Keratinocyte (primary cell): ENCODE data around the gene VOPP1. TPM values are rescaled to one million over a fixed set of nuclear protein-coding genes. Genes with fewer than 3 reads are reported as not detected.

Experiments
- DNase-seq: peaks from one replicate; pipeline ENCODE4 v3.0.0-alpha.2; 2011; ENCODE audit warnings: low read depth, missing footprints, low spot score
- FAIRE-seq: peaks from 2 replicates; lab custom pipeline; 2011; peaks lifted over from hg19 to GRCh38; lab: Jason Lieb, UNC
- H2AFZ ChIP-seq: 2 replicates; pipeline ENCODE4 v1.6.0; 2012; ENCODE audit warnings: low read length, control low read depth, inconsistent platforms; ENCODE audit not compliant: control insufficient read depth
- H3K27ac ChIP-seq: 2 replicates; pipeline ENCODE4 v1.5.1; 2011; ENCODE audit warnings: low read length; ENCODE audit not compliant: control insufficient read depth, insufficient read depth
- H3K27me3 ChIP-seq: 3 replicates; pipeline ENCODE4 v1.6.0; 2011; ENCODE audit warnings: low read length; ENCODE audit not compliant: control insufficient read depth, insufficient read depth; ENCODE audit errors: extremely low read depth
- H3K36me3 ChIP-seq, 2 experiments: 2 replicates in 1 of 2; 3 replicates in 1 of 2; pipeline ENCODE4 v1.5.1; 2011; ENCODE audit warnings: low read length in 2 of 2, mild to moderate bottlenecking in 1 of 2; ENCODE audit not compliant: control insufficient read depth in 2 of 2, insufficient read depth in 2 of 2; ENCODE audit errors: extremely low read depth in 1 of 2
- H3K4me1 ChIP-seq: 3 replicates; pipeline ENCODE4 v1.5.1; 2011; ENCODE audit warnings: low read length; ENCODE audit not compliant: control insufficient read depth, insufficient read depth; ENCODE audit errors: extremely low read depth
- H3K4me2 ChIP-seq: 3 replicates; pipeline ENCODE4 v1.6.0; 2011; ENCODE audit warnings: low read depth, low read length; ENCODE audit not compliant: control insufficient read depth, insufficient read depth; ENCODE audit errors: extremely low read depth
- H3K4me3 ChIP-seq, 3 experiments: fragments of 200-600 bp in 1 of 3; sonication (generic) in 1 of 3; 2 replicates in 2 of 3; 3 replicates in 1 of 3; pipeline ENCODE4 v1.5.1; 2011 to 2016; ENCODE audit warnings: low read length in 3 of 3, mild to moderate bottlenecking in 3 of 3, control low read depth in 2 of 3, inconsistent platforms in 1 of 3, low read depth in 1 of 3, mixed read lengths in 1 of 3, mixed run types in 1 of 3, moderate library complexity in 1 of 3; ENCODE audit not compliant: control insufficient read depth in 2 of 3, insufficient read depth in 2 of 3; ENCODE audit errors: extremely low read depth in 1 of 3
- H3K79me2 ChIP-seq: 2 replicates; pipeline ENCODE4 v1.6.0; 2012; ENCODE audit warnings: low read length; ENCODE audit not compliant: control insufficient read depth, insufficient read depth
- H3K9ac ChIP-seq: 3 replicates; pipeline ENCODE4 v1.6.0; 2011; ENCODE audit warnings: low read length; ENCODE audit not compliant: control insufficient read depth, insufficient read depth; ENCODE audit errors: extremely low read depth
- H3K9me1 ChIP-seq: 3 replicates; pipeline ENCODE4 v1.6.0; 2011; ENCODE audit warnings: low read length; ENCODE audit not compliant: control insufficient read depth, insufficient read depth; ENCODE audit errors: extremely low read depth
- H3K9me3 ChIP-seq: 2 replicates; pipeline ENCODE4 v1.5.1; 2012; ENCODE audit warnings: low read depth, low read length; ENCODE audit not compliant: control insufficient read depth
- H4K20me1 ChIP-seq: 3 replicates; pipeline ENCODE4 v1.6.0; 2011; ENCODE audit warnings: low read length; ENCODE audit not compliant: control insufficient read depth, insufficient read depth; ENCODE audit errors: extremely low read depth
- CTCF ChIP-seq, 3 experiments: IDR thresholded peaks in 1 of 3; conservative IDR thresholded peaks in 1 of 3; optimal IDR thresholded peaks in 1 of 3; 2 replicates in 2 of 3; 3 replicates in 1 of 3; pipeline versions ENCODE3 to v1.5.1; 2011; ENCODE audit warnings: low read length in 3 of 3, mild to moderate bottlenecking in 3 of 3, moderate library complexity in 2 of 3, control low read depth in 1 of 3, inconsistent platforms in 1 of 3; ENCODE audit not compliant: insufficient read depth in 2 of 3; ENCODE audit errors: extremely low read depth in 1 of 3
- EZH2 ChIP-seq: IDR thresholded peaks from one replicate; pipeline ENCODE4 v1.6.1; 2012; ENCODE audit warnings: inconsistent platforms, mild to moderate bottlenecking, low read length, moderate library complexity
- dilution Hi-C: fragments of 300-500 bp; cut with MboI; formaldehyde crosslinking; loops from one replicate; pipeline ENCODE4 v1.7.0; 2020; ENCODE audit warnings: low sequenced_read_pairs; ENCODE audit not compliant: extremely low pct_ligation_motif_present
- polyA plus RNA-seq, 5 experiments: library from polyadenylated mRNA; depleted of rRNA in 3 of 5; stranded (reverse) in 3 of 5; stranded (forward) in 1 of 5; unstranded in 1 of 5; fragments of >200 nt; gene quantifications; 1 replicate in 1 of 5; 2 replicates in 3 of 5; 3 replicates in 1 of 5; pipeline versions ENCODE4 v1.2.1 to v1.2.3, GENCODE V29; 2011 to 2012; ENCODE audit warnings: missing spikeins in 2 of 5, low read depth in 1 of 5, low replicate concordance in 1 of 5

VOPP1 gene
- polyA plus RNA-seq, 1 donor (not counting 4 experiments of a cell fraction or from before 2014, with no cell fraction given) = 49.2 TPM

- no peaks in the 10 kb centered on the region for H3K27me3 ChIP-seq
- DNase-seq (no peak), FAIRE-seq (no peak)
- peak overlapping the region; percentile 76 for H3K9ac ChIP-seq
- no peak overlapping the region for H2AFZ ChIP-seq
- no peaks in the 10 kb centered on the region for H3K36me3 ChIP-seq
- peak overlapping the region; percentile 88 for H3K27ac ChIP-seq
- H3K79me2 ChIP-seq = peaks cover 91% of the 10 kb centered on the region
- peaks cover 35% of the 10 kb centered on the region for H3K4me1 ChIP-seq
- H3K4me3 ChIP-seq = no peak overlapping the region
- H3K9me1 ChIP-seq = peaks cover 2% of the 10 kb centered on the region
- no peak for TF ChIP-seq CTCF (optimal IDR thresholded peaks at IDR 0.05 in 1 of 3, IDR thresholded peaks at IDR 0.05 in 1 of 3, conservative IDR thresholded peaks at IDR 0.05 in 1 of 3; ENCODE audit: extremely low read depth in 1 of 3, insufficient read depth in 2 of 3, low read length in 3 of 3)
- TF ChIP-seq EZH2 = no peak
- peaks cover 7% of the 10 kb centered on the region for H4K20me1 ChIP-seq
- dilution Hi-C loops = no loop called here
- H3K9me3 ChIP-seq = no peaks in the 10 kb centered on the region
- peak overlapping the region; percentile 89 for H3K4me2 ChIP-seq
Measured at GRCh38 chr7:55553024-55553345, 19.3 kb downstream of the VOPP1 start.

DNA sequence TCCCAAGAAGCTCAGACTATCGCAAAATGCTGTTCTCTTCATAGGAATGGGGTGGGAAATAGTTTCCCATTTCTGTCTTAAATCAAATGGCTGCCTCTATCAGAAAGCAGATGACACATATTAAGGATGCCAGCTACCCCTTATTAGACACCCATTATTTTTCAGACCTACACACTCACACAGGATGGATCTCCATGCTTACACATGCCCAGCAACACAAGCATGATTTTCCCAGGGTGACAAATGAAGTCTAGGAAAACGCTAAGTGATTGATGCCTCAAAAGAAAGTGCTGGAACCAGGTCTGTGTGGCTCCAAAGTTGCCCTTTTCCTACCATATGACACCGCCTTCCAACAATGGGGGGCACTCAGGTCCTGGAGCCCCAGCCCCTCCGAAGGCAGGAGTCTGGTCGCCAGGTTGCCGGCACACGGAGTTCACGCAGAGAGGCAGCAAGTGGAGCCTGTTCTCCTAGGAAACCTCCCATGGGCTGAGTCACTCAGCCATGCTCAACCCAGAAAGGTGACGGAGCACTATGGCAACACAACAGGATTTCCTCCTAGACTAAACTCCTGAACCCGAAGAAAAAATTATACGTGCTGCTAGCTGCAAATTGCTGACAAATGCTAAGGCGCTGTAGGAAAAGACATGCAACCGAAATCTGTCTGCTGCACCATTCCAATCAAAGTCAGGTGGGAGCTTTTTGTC lies 19.8 kb downstream of the VOPP1 start:
- Histone ChIP-seq H3K4me2 (peak overlapping the region; percentile 89), H3K9me3 (no peaks in the 10 kb centered on the region), H2AFZ (peak overlapping the region; percentile 47), H4K20me1 (peaks cover 7% of the 10 kb centered on the region), H3K9me1 (peaks cover 2% of the 10 kb centered on the region), H3K79me2 (peaks cover 91% of the 10 kb centered on the region), H3K36me3 (no peaks in the 10 kb centered on the region), H3K9ac (peak overlapping the region; percentile 76), H3K27me3 (no peaks in the 10 kb centered on the region), H3K4me1 (peaks cover 40% of the 10 kb centered on the region), H3K27ac (peak overlapping the region; percentile 88), H3K4me3 (peak overlapping the region in 2 of 3 experiments; percentile 41 to 58)
- TF ChIP-seq EZH2 = no peak
- no peak for TF ChIP-seq CTCF (optimal IDR thresholded peaks at IDR 0.05 in 1 of 3, IDR thresholded peaks at IDR 0.05 in 1 of 3, conservative IDR thresholded peaks at IDR 0.05 in 1 of 3; ENCODE audit: extremely low read depth in 1 of 3, insufficient read depth in 2 of 3, low read length in 3 of 3)
- FAIRE-seq (peak; percentile 84), DNase-seq (no peak)
- dilution Hi-C loops = no loop called here
